A549 (cell line): ENCODE results near the gene DNASE1L2. TPM values are rescaled to one million over a fixed set of nuclear protein-coding genes. Genes with fewer than 3 reads are reported as not detected.
A peak's percentile ranks its signal among the peaks of the same experiment; 100 is the strongest.

Source experiments
- ATAC-seq, 2 experiments: fragments of 200-7000 bp in 1 of 2; fragments of >200 bp in 1 of 2; cut with Nextera tagmentation in 1 of 2; cut with Tn5 transposase in 1 of 2; 3 replicates each; pipeline versions ENCODE4 v1.8.0 to v1.9.1; 2018 to 2020; ENCODE audit warnings: mild to moderate bottlenecking in 1 of 2, moderate library complexity in 1 of 2
- CTCF ChIA-PET: fragments of 300-600 bp; sonication (Branson Sonifier 250); formaldehyde crosslinking; extraction: SDS; loops from one replicate; lab custom pipeline; 2021; ENCODE audit warnings: antibody characterized with exemption, inconsistent platforms; lab: Yijun Ruan, JAX
- POLR2A ChIA-PET: fragments of 350-600 bp; formaldehyde crosslinking; extraction: SDS; loops from one replicate; lab custom pipeline; 2021; ENCODE audit warnings: antibody characterized with exemption, inconsistent platforms; lab: Yijun Ruan, JAX
- DNase-seq, 2 experiments: peaks; one replicate each; pipeline versions ENCODE4 v3.0.0 to v3.0.0-alpha.2; 2011 to 2016; ENCODE audit warnings: low read depth in 1 of 2, low spot score in 1 of 2
- FAIRE-seq: peaks from 2 replicates; lab custom pipeline; 2011; peaks lifted over from hg19 to GRCh38; lab: Jason Lieb, UNC
- H3K27ac ChIP-seq, 2 experiments: fragments of >200 bp; sonication (Bioruptor Twin); formaldehyde crosslinking; 3 replicates each; pipeline ENCODE4 v1.5.1; 2016 to 2017
- H3K4me1 ChIP-seq: fragments of >200 bp; sonication (Bioruptor Twin); formaldehyde crosslinking; 3 replicates; pipeline ENCODE4 v1.6.1; 2016
- H3K4me2 ChIP-seq: fragments of >200 bp; sonication (Bioruptor Twin); formaldehyde crosslinking; 3 replicates; pipeline ENCODE4 v1.6.1; 2016
- H3K4me3 ChIP-seq: fragments of >200 bp; sonication (Bioruptor Twin); formaldehyde crosslinking; 3 replicates; pipeline ENCODE4 v1.5.1; 2016
- H3K9me3 ChIP-seq: fragments of >200 bp; sonication (Bioruptor Twin); formaldehyde crosslinking; 3 replicates; pipeline ENCODE4 v1.6.1; 2016
- ATOH8 ChIP-seq: fragments of 250-450 bp; sonication (Bioruptor Pico); IDR thresholded peaks from 2 replicates; pipeline ENCODE4 v1.5.0; 2020; ENCODE audit warnings: low read depth, mild to moderate bottlenecking, moderate library complexity
- BHLHE40 ChIP-seq: IDR thresholded peaks from 2 replicates; pipeline ENCODE4 v1.6.1; 2012; ENCODE audit warnings: low read depth, low read length, inconsistent platforms
- CBX2 ChIP-seq: fragments of 200-600 bp; sonication (generic); IDR thresholded peaks from 2 replicates; pipeline ENCODE4 v1.6.1; 2016; ENCODE audit warnings: low read depth, mild to moderate bottlenecking, borderline replicate concordance
- CBX8 ChIP-seq: fragments of 200-600 bp; sonication (generic); IDR thresholded peaks from 2 replicates; pipeline ENCODE4 v1.6.1; 2016
- CEBPB ChIP-seq, 2 experiments: fragments of >200 bp in 1 of 2; sonication (Bioruptor Twin) in 1 of 2; formaldehyde crosslinking in 1 of 2; IDR thresholded peaks; 2 replicates each; pipeline ENCODE4 v1.6.1; 2012 to 2016
- CHD2 ChIP-seq: fragments of 150-350 bp; IDR thresholded peaks from 2 replicates; pipeline ENCODE4 v1.6.1; 2014; ENCODE audit warnings: low read length; ENCODE audit not compliant: partially characterized antibody
- EHMT2 ChIP-seq: fragments of 200-600 bp; sonication (generic); IDR thresholded peaks from 2 replicates; pipeline ENCODE4 v1.6.1; 2016; ENCODE audit warnings: antibody characterized with exemption, low read depth, mild to moderate bottlenecking, moderate library complexity
- ESRRA ChIP-seq: fragments of 150-350 bp; IDR thresholded peaks from 2 replicates; pipeline ENCODE4 v1.6.1; 2014; ENCODE audit warnings: mild to moderate bottlenecking, low read length, borderline replicate concordance
- FOSL2 ChIP-seq, 2 experiments: fragments of 450-650 bp in 1 of 2; fragments of >200 bp in 1 of 2; sonication (Bioruptor Twin) in 1 of 2; formaldehyde crosslinking; IDR thresholded peaks; 2 replicates each; pipeline versions ENCODE4 v1.5.0 to v1.6.1; 2016 to 2020; ENCODE audit warnings: mild to moderate bottlenecking in 1 of 2, moderate library complexity in 1 of 2
- FOXS1 ChIP-seq: fragments of 250-450 bp; sonication (Bioruptor Pico); IDR thresholded peaks from 2 replicates; pipeline ENCODE4 v1.5.0; 2020; ENCODE audit warnings: mild to moderate bottlenecking, moderate library complexity
- GATA3 ChIP-seq: IDR thresholded peaks from 2 replicates; pipeline ENCODE4 v1.6.1; 2012; ENCODE audit warnings: borderline replicate concordance
- HEYL ChIP-seq: fragments of 250-450 bp; sonication (Bioruptor Pico); IDR thresholded peaks from 2 replicates; pipeline ENCODE4 v1.8.0; 2021; ENCODE audit warnings: mild to moderate bottlenecking, moderate library complexity
- HOXA7 ChIP-seq: fragments of 250-450 bp; sonication (Bioruptor Pico); IDR thresholded peaks from 2 replicates; pipeline ENCODE4 v1.5.0; 2020; ENCODE audit warnings: mild to moderate bottlenecking, moderate library complexity
- HOXB13 ChIP-seq: fragments of 250-450 bp; sonication (Bioruptor Pico); IDR thresholded peaks from 2 replicates; pipeline ENCODE4 v1.5.0; 2020; ENCODE audit warnings: low read depth, mild to moderate bottlenecking, moderate library complexity
- JUN ChIP-seq, 2 experiments: fragments of >200 bp; sonication (Bioruptor Twin); formaldehyde crosslinking; IDR thresholded peaks; 2 replicates in 1 of 2; 3 replicates in 1 of 2; pipeline ENCODE4 v1.6.1; 2016 to 2017
- JUNB ChIP-seq: fragments of >200 bp; sonication (Bioruptor Twin); formaldehyde crosslinking; IDR thresholded peaks from 2 replicates; pipeline ENCODE4 v1.6.1; 2016
- KDM5A ChIP-seq: fragments of 200-600 bp; sonication (generic); IDR thresholded peaks from 2 replicates; pipeline ENCODE4 v1.6.1; 2016; ENCODE audit warnings: antibody characterized with exemption, mild to moderate bottlenecking
- MYC ChIP-seq: IDR thresholded peaks from 2 replicates; pipeline ENCODE4 v1.6.1; 2012; ENCODE audit warnings: mild to moderate bottlenecking, inconsistent platforms, low read length, improper control_type of control experiment, borderline replicate concordance
- NFE2L2 ChIP-seq: fragments of 150-350 bp; conservative IDR thresholded peaks from 2 replicates; pipeline ENCODE4 v1.6.1; 2014; ENCODE audit warnings: low read length
- NPAS2 ChIP-seq: fragments of 250-450 bp; sonication (Bioruptor Pico); IDR thresholded peaks from 2 replicates; pipeline ENCODE4 v1.8.0; 2022; ENCODE audit warnings: mild to moderate bottlenecking, moderate library complexity, borderline replicate concordance
- POLR2A ChIP-seq: IDR thresholded peaks from 2 replicates; pipeline ENCODE4 v1.6.1; 2012; ENCODE audit warnings: mild to moderate bottlenecking, low read length
- POLR2AphosphoS2 ChIP-seq: conservative IDR thresholded peaks from 2 replicates; pipeline ENCODE4 v1.6.1; 2012; ENCODE audit warnings: low read length, improper control_type of control experiment, inconsistent platforms
- RAD21 ChIP-seq, 2 experiments: fragments of >200 bp in 1 of 2; sonication (Bioruptor Twin) in 1 of 2; formaldehyde crosslinking in 1 of 2; IDR thresholded peaks in 1 of 2; conservative IDR thresholded peaks in 1 of 2; 2 replicates in 1 of 2; 3 replicates in 1 of 2; pipeline ENCODE4 v1.6.1; 2012 to 2018; ENCODE audit warnings: inconsistent platforms in 1 of 2
- RARB ChIP-seq: fragments of 250-450 bp; sonication (Bioruptor Pico); IDR thresholded peaks from 2 replicates; pipeline ENCODE4 v1.8.0; 2021; ENCODE audit warnings: mild to moderate bottlenecking, moderate library complexity
- RFX5 ChIP-seq: fragments of 450-650 bp; IDR thresholded peaks from 2 replicates; pipeline ENCODE4 v1.7.1; 2014; ENCODE audit warnings: antibody characterized with exemption, mild to moderate bottlenecking, moderate library complexity
- RNF2 ChIP-seq: fragments of 200-600 bp; sonication (generic); IDR thresholded peaks from 2 replicates; pipeline ENCODE4 v1.6.1; 2016; ENCODE audit warnings: low read depth, mild to moderate bottlenecking, antibody characterized with exemption, moderate library complexity, borderline replicate concordance
- SMC3 ChIP-seq: fragments of >200 bp; sonication (Bioruptor Twin); formaldehyde crosslinking; IDR thresholded peaks from 3 replicates; pipeline ENCODE4 v1.6.1; 2018; ENCODE audit warnings: inconsistent platforms
- SREBF2 ChIP-seq: fragments of 450-650 bp; IDR thresholded peaks from 2 replicates; pipeline ENCODE4 v1.6.1; 2014; ENCODE audit warnings: mild to moderate bottlenecking, moderate library complexity
- ZC3H11A ChIP-seq: fragments of 450-650 bp; IDR thresholded peaks from 2 replicates; pipeline ENCODE4 v1.6.1; 2014; ENCODE audit warnings: antibody characterized with exemption, mild to moderate bottlenecking
- ZSCAN20 ChIP-seq: fragments of 250-450 bp; sonication (Bioruptor Pico); IDR thresholded peaks from 2 replicates; pipeline ENCODE4 v1.8.0; 2022; ENCODE audit warnings: mild to moderate bottlenecking, moderate library complexity
- WGBS: methylation state at CpG from one replicate; pipeline ENCODE4 v1.1.6; 2017; ENCODE audit errors: missing lambda C conversion rate; 5-methylcytosine and 5-hydroxymethylcytosine counted together
- polyA plus RNA-seq, 4 experiments: library from polyadenylated mRNA; depleted of rRNA in 3 of 4; stranded (reverse); fragments of >200 nt; fragmentation: RNase III in 1 of 4; extraction: RNeasy Plus Mini Kit Qiagen cat#74134 plus additional on column Dnase treatment in 1 of 4; gene quantifications; 2 replicates in 3 of 4; 3 replicates in 1 of 4; pipeline ENCODE4 v1.2.3, GENCODE V29; 2011 to 2017
- TF ChIP-seq, protein P1 (sequence below): IDR thresholded peaks from 2 replicates; pipeline ENCODE4 v1.6.1; 2012; ENCODE audit warnings: low read depth, borderline replicate concordance
- TF ChIP-seq, protein P2 (sequence below): fragments of 150-350 bp; IDR thresholded peaks from 2 replicates; pipeline ENCODE4 v1.6.1; 2014; ENCODE audit warnings: low read depth, mild to moderate bottlenecking, low read length
- TF ChIP-seq, protein P3 (sequence below): fragments of 200-600 bp; sonication (generic); IDR thresholded peaks from 2 replicates; pipeline ENCODE4 v1.6.1; 2016; ENCODE audit warnings: antibody characterized with exemption, mild to moderate bottlenecking, moderate library complexity
- TF ChIP-seq, protein P4 (sequence below): fragments of >200 bp; sonication (Bioruptor Twin); formaldehyde crosslinking; IDR thresholded peaks from 2 replicates; pipeline ENCODE4 v1.6.1; 2016

The DNASE1L2 gene
- polyA plus RNA-seq, 2 of the 4 experiments (the other 2 are of a cell fraction), result 0.36 to 1.2 TPM

- ChIA-PET POLR2A (no interaction called here), CTCF (interaction anchor here (0.9 to 1.5 kb wide), 2 partner anchors 29 to 48 kb away, joined by 3 read pairs; partner anchors contain the start of gene ECI1)
- WGBS, result 2% methylated on average over 52 of the region's 82 CpGs
- H3K4me2 ChIP-seq, result peak within 1 kb of the TSS; percentile 99
- H3K27ac ChIP-seq, result peak within 1 kb of the TSS; percentile 96 to 97
- no peaks in the 10 kb centered on the region for H3K9me3 ChIP-seq
- H3K4me3 ChIP-seq, result peak within 1 kb of the TSS; percentile 98
- FAIRE-seq (no peak), DNase-seq (peak; percentile 97 to 100), ATAC-seq (peak; percentile 95)
- peaks cover 25% of the 10 kb centered on the region for H3K4me1 ChIP-seq
- TF ChIP-seq SREBF2 (no peak), HEYL (CRISPR knock-in tag) (no peak), RNF2 (no peak), HOXB13 (CRISPR knock-in tag) (no peak), POLR2A (peak; percentile 95), CBX8 (no peak), GATA3 (0 out of 2 replicates have a peak, but pooled peaks have one; percentile 39), ZC3H11A (no peak), JUNB (no peak), NPAS2 (CRISPR knock-in tag) (no peak), EHMT2 (no peak), MYC (peak; percentile 56; the same call in 1 of the 2 replicates), ATOH8 (CRISPR knock-in tag) (no peak), FOXS1 (CRISPR knock-in tag) (0 out of 2 replicates have a peak, but pooled peaks have one; percentile 7), BHLHE40 (no peak), FOSL2 (IDR thresholded peaks at IDR 0.05) (no peak), FOSL2 (CRISPR knock-in tag; IDR thresholded peaks at IDR 0.05) (no peak), JUN (IDR thresholded peaks at IDR 0.05) (peak; percentile 24 to 71; a peak in 2 of 5 replicates), SMC3 (no peak), CBX2 (no peak), RFX5 (no peak), HOXA7 (CRISPR knock-in tag) (no peak), ESRRA (no peak), CEBPB (IDR thresholded peaks at IDR 0.05) (peak; percentile 69 to 93), RARB (CRISPR knock-in tag) (no peak), POLR2AphosphoS2 (no peak), NFE2L2 (no peak), CHD2 (peak; percentile 78), KDM5A (no peak; the same call in 1 of the 2 replicates), RAD21 (conservative IDR thresholded peaks at IDR 0.05 in 1 of 2, IDR thresholded peaks at IDR 0.05 in 1 of 2) (no peak), ZSCAN20 (CRISPR knock-in tag) (no peak)
- TF ChIP-seq, protein P1, sequence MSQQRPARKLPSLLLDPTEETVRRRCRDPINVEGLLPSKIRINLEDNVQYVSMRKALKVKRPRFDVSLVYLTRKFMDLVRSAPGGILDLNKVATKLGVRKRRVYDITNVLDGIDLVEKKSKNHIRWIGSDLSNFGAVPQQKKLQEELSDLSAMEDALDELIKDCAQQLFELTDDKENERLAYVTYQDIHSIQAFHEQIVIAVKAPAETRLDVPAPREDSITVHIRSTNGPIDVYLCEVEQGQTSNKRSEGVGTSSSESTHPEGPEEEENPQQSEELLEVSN, result peak; percentile 76; the same call in 1 of the 2 replicates
- TF ChIP-seq, protein P2, sequence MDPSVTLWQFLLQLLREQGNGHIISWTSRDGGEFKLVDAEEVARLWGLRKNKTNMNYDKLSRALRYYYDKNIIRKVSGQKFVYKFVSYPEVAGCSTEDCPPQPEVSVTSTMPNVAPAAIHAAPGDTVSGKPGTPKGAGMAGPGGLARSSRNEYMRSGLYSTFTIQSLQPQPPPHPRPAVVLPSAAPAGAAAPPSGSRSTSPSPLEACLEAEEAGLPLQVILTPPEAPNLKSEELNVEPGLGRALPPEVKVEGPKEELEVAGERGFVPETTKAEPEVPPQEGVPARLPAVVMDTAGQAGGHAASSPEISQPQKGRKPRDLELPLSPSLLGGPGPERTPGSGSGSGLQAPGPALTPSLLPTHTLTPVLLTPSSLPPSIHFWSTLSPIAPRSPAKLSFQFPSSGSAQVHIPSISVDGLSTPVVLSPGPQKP, result no peak
- TF ChIP-seq, protein P3, sequence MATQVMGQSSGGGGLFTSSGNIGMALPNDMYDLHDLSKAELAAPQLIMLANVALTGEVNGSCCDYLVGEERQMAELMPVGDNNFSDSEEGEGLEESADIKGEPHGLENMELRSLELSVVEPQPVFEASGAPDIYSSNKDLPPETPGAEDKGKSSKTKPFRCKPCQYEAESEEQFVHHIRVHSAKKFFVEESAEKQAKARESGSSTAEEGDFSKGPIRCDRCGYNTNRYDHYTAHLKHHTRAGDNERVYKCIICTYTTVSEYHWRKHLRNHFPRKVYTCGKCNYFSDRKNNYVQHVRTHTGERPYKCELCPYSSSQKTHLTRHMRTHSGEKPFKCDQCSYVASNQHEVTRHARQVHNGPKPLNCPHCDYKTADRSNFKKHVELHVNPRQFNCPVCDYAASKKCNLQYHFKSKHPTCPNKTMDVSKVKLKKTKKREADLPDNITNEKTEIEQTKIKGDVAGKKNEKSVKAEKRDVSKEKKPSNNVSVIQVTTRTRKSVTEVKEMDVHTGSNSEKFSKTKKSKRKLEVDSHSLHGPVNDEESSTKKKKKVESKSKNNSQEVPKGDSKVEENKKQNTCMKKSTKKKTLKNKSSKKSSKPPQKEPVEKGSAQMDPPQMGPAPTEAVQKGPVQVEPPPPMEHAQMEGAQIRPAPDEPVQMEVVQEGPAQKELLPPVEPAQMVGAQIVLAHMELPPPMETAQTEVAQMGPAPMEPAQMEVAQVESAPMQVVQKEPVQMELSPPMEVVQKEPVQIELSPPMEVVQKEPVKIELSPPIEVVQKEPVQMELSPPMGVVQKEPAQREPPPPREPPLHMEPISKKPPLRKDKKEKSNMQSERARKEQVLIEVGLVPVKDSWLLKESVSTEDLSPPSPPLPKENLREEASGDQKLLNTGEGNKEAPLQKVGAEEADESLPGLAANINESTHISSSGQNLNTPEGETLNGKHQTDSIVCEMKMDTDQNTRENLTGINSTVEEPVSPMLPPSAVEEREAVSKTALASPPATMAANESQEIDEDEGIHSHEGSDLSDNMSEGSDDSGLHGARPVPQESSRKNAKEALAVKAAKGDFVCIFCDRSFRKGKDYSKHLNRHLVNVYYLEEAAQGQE, result peak; percentile 73
- TF ChIP-seq, protein P4, sequence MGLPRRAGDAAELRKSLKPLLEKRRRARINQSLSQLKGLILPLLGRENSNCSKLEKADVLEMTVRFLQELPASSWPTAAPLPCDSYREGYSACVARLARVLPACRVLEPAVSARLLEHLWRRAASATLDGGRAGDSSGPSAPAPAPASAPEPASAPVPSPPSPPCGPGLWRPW, result no peak
Observed at GRCh38 chr16:2223221-2223941, 12.9 kb upstream of the DNASE1L2 start, which contains the start of gene E4F1. Gene E4F1, plus strand, starts transcription at chr16:2223591. Its CDS starts 23 bp downstream, at chr16:2223614.
